Coronary artery (tissue), 2 donors: ENCODE data around the gene MYH13.

Source experiments
- DNase-seq: peaks from one replicate; pipeline ENCODE4 v3.0.0-alpha.2; 2017; ENCODE audit warnings: low spot score
- H3K27ac ChIP-seq, 2 donors: fragments of 200-600 bp; sonication (generic); one replicate each; pipeline ENCODE4 v1.5.1; 2016 to 2019
- H3K4me3 ChIP-seq: fragments of 200-600 bp; sonication (generic); 2 replicates; pipeline ENCODE4 v1.5.1; 2016; ENCODE audit warnings: mild to moderate bottlenecking, moderate library complexity
- TF ChIP-seq, protein P1 (sequence below): fragments of 200-600 bp; sonication (generic); IDR thresholded peaks from one replicate; pipeline ENCODE4 v1.5.1; 2019; ENCODE audit warnings: antibody characterized with exemption

Gene MYH13

GRCh38 chr17:10265100-10265810 lies 107.6 kb downstream of the MYH13 start:
- H3K27ac ChIP-seq = no peak overlapping the region
- TF ChIP-seq, protein P1, sequence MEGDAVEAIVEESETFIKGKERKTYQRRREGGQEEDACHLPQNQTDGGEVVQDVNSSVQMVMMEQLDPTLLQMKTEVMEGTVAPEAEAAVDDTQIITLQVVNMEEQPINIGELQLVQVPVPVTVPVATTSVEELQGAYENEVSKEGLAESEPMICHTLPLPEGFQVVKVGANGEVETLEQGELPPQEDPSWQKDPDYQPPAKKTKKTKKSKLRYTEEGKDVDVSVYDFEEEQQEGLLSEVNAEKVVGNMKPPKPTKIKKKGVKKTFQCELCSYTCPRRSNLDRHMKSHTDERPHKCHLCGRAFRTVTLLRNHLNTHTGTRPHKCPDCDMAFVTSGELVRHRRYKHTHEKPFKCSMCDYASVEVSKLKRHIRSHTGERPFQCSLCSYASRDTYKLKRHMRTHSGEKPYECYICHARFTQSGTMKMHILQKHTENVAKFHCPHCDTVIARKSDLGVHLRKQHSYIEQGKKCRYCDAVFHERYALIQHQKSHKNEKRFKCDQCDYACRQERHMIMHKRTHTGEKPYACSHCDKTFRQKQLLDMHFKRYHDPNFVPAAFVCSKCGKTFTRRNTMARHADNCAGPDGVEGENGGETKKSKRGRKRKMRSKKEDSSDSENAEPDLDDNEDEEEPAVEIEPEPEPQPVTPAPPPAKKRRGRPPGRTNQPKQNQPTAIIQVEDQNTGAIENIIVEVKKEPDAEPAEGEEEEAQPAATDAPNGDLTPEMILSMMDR = no peak

GRCh38 chr17:10264051-10264450 lies 108.8 kb downstream of the MYH13 start:
- no peak overlapping the region for H3K27ac ChIP-seq

More at GRCh38 chr17:10265100-10265810, 107.6 kb downstream of the MYH13 start:
- no peak overlapping the region for H3K4me3 ChIP-seq
- DNase-seq = no peak

DNA sequence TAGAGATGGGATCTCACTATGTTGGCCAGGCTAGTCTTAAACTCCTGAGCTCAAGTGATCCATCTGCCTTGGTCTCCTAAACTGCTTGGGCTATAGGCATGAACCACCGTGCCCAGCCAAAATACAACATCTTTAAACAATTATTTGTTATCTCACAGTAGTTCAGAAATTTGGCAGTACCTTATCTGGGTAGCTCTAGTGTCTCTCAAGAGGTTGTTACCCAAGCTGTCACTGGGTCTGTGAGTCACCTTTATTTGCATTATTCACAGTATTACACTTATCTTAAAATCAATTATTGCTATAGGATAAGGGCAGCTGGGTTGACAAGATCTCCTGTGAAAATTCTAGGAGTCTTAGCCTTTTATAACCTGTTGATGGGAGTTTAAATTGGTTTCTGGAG lies 110.4 kb downstream of the MYH13 start:
- no peak for DNase-seq
- no peak overlapping the region for H3K4me3 ChIP-seq
- no peak overlapping the region for H3K27ac ChIP-seq
- TF ChIP-seq, protein P1 = no peak

More at GRCh38 chr17:10264051-10264450, 108.8 kb downstream of the MYH13 start:
- no peak overlapping the region for H3K4me3 ChIP-seq
- TF ChIP-seq, protein P1 = no peak
- DNase-seq = no peak

GRCh38 chr17:10261098-10261497 lies 111.7 kb downstream of the MYH13 start:
- DNase-seq = no peak
- TF ChIP-seq, protein P1 = no peak
- Histone ChIP-seq H3K27ac (no peak overlapping the region), H3K4me3 (no peak overlapping the region)

DNA sequence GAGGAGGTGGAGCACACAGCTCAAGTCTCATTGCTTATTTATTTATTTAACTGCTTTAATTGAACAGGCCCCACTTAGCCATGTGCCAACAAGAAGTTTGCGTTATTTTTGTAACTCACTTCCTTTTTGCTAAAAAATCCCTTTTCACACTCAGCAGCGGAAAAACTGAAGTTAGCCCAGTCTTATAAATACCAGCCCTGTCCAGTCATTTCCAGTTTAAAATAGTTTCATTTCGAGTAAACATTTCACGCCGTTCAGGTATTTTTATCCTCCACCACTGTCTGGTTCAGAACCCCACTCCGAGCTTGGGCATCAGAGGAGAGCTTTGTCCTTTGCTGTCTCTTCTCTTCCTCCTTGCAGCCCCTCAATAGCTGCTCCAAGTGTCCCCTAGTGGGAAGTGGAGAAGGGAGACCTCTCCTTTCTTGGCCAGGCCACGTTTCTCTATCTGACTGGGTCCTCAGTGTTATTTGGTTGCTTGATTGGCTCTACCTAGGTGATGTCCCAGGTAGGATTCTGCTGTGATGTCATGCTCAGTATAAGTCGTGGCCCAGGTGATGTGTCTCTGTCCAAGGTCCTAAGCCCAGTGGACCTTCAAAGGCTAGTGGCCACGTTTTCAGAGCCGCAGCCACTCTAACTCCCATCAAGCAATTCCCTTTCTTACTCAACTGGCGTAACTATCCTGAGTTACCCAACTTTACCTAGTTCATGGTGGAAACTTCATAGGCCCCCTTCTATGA lies 121.4 kb downstream of the MYH13 start:
- no peak for DNase-seq
- TF ChIP-seq, protein P1 = no peak
- Histone ChIP-seq H3K4me3 (no peak overlapping the region), H3K27ac (no peak overlapping the region)
